SK-N-SH treated with all-trans-retinoic acid at 6 μM for 48 hours (cell line): ENCODE data around the gene PCDHB15.

Experiments used
- CREB5 ChIP-seq: fragments of 250-450 bp; sonication (Bioruptor Pico); IDR thresholded peaks from 2 replicates; pipeline ENCODE4 v1.5.1; 2020; ENCODE audit warnings: low read depth, mild to moderate bottlenecking, moderate library complexity
- CSRNP3 ChIP-seq: fragments of 250-450 bp; sonication (Bioruptor Pico); IDR thresholded peaks from 2 replicates; pipeline ENCODE4 v1.5.1; 2021; ENCODE audit warnings: mild to moderate bottlenecking, moderate library complexity
- PATZ1 ChIP-seq: fragments of 250-450 bp; sonication (Bioruptor Pico); IDR thresholded peaks from 2 replicates; pipeline ENCODE4 v1.8.0; 2020; ENCODE audit warnings: mild to moderate bottlenecking, moderate library complexity, borderline replicate concordance
- ZFP30 ChIP-seq: fragments of 450-650 bp; formaldehyde crosslinking; IDR thresholded peaks from 2 replicates; pipeline ENCODE4 v1.5.0; 2022; ENCODE audit warnings: mild to moderate bottlenecking, moderate library complexity
- ZNF8 ChIP-seq: fragments of 450-650 bp; formaldehyde crosslinking; IDR thresholded peaks from 2 replicates; pipeline ENCODE4 v1.5.0; 2020; ENCODE audit warnings: mild to moderate bottlenecking, moderate library complexity

GRCh38 chr5:141250576-141250975 is 5.4 kb downstream of the PCDHB15 start:
- TF ChIP-seq CREB5 (CRISPR knock-in tag) (no peak), PATZ1 (CRISPR knock-in tag) (no peak), ZNF8 (CRISPR knock-in tag) (no peak), CSRNP3 (CRISPR knock-in tag) (no peak), ZFP30 (no peak)
